GM19455 (cell line): Measurements from ENCODE around the gene HDDC3.

ENCODE experiments used
- ATAC-seq: cut with Tn5 transposase; IDR thresholded peaks from one replicate; pipeline ENCODE4 v1.9.1; 2021; ENCODE audit not compliant: unreplicated experiment

The HDDC3 gene, protein sequence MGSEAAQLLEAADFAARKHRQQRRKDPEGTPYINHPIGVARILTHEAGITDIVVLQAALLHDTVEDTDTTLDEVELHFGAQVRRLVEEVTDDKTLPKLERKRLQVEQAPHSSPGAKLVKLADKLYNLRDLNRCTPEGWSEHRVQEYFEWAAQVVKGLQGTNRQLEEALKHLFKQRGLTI

DNA sequence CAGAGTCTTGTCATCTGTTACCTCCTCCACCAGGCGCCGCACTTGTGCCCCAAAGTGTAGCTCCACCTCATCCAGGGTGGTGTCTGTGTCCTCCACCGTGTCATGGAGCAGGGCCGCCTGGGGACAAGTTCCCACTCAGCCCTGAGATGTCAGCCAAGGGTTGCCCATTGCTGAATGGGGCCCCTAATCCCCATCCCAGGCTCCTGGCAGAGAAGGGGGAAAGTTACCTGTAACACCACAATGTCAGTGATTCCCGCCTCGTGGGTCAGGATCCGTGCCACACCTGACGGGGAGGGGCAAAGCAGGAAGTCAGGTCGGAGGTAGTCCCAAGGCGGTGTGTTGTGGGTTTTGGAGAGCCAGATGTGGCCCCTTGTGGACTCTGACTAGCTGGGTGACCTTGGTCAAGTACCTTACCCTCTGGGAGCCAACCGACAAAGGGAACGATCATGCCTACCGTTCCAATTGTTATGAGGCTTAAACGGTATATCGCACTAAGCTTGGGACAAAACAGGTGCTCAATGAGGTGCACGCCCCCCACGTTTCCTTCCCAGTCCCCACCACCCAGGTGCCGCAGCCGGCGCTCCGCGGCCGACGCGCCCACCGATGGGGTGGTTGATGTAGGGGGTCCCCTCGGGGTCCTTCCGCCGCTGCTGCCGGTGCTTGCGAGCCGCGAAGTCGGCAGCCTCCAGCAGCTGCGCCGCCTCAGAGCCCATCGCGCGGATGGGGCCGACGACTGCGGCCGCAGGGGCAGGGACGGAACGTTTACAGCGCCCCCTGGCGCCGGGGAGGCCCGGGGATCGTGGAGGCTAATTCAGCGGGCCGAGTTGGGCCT lies at the start of gene HDDC3:
Gene HDDC3 (minus strand): TSS at position 722 of the 832 bp plus-strand sequence. CDS start 9 bp downstream, at position 713.
- peak; percentile 43 for ATAC-seq

DNA sequence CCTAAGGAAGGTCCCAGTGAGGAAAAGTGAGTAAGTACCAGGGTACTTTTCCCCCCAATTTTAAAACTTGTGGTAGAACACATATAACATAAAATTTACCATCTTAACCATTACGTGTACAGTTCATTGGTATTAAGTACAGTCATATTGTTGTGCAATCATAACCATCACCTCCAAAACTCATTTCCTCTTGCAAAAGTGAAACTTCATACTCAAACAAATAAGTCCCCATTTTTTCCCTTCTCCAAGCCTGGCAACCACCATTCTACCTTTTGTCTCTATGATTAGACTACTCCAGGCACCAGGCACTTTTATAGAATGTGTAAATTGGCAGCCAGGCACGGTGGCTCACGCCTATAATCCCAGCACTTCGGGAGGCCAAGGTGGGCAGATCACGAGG lies 49.8 kb upstream of the HDDC3 start:
- ATAC-seq = peak; percentile 45

DNA sequence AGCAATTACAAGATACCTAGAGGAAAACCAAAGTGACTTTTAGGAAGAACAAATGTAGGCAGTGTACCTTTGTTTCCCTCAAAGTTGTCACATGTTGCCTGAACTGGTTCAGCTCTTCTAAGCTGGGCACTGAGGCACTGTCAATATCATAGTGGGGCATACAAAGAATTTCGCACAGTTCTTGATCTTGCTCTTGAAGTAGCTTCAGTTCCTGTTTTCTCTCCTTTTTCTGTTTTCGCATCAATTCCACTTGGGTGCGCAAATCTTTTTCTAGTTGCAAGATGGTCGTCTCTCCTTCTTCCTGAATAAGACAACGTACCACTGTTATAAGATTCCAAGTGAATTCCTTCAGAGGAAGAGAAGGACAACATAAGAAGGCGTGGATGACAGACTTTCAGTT lies 49.3 kb upstream of the HDDC3 start:
- peak; percentile 72 for ATAC-seq

DNA sequence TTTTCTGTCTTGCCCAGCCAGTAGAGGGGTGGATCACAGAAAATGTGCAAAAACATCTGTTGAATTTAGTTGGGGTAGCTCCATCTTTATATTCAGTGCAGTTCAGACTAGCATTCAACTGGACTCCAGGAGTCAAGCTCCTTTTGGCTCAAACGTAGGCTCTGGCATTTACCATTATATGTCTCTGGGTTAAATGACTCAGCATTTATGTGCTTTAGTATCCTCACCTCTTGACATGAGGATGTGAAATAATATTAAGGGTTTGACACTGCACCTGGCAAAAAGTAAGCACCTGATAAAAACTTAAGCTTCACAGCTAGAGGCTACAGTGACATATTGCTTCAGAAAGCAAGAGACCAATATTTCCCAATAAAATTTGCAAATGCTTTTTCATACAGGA lies 47.2 kb upstream of the HDDC3 start:
- ATAC-seq = no peak

DNA sequence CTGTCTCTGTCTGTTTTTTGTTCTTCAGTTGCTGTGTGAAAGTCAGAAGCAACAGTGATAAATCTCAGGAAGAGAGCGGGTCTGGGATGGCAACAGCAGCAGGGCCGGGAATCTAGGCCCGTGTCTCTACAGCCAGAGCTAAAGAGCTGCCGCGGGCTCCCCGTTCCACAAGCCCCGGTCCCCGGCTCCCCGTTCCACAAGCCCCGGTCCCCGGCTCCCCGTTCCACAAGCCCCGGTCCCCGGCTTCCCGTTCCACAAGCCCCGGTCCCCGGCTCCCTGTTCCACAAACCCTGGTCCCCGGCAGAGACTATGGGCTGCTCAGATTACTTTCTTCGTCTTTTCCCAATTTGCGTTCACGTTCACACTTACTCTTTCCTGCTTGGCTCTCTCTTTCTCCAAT lies 41.9 kb upstream of the HDDC3 start:
- ATAC-seq = no peak

DNA sequence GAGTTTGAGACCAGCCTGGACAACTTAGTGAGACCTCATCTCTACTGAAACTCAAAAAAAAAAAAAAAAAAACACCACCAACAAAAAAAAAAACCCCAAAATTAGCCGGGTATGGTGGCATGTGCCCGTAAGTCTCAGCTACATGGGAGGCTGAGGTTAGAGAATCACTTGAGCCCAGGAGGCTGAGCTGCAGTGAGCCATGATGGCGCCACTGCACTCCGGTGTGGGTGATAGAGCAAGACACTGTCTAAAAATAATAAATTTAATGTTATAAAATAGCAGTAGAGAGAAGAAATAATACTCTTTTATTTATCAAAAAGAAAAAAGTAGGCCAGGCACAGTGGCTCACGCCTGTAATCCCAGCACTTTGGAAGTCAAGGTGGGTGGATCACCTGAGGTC lies 39.8 kb upstream of the HDDC3 start:
- no peak for ATAC-seq

DNA sequence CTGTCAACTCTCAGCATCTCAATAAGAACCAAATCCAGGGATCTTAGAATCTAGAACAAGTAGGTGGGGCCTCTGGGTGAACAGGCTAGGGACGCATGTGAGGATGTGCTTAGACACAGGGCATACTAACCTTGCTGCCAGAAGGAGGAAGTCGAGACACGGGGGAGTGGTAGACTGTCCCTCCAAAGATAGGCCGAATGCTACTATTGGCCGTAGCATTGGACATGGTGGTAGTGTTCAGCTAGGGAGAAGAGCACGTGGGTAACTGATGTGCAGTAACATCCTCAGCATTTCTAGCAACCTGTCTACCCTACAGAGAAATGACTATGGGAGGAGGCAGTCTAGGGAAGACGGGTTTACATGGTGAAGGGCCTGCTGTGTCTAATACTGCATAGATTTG lies 37.9 kb upstream of the HDDC3 start:
- ATAC-seq = no peak

DNA sequence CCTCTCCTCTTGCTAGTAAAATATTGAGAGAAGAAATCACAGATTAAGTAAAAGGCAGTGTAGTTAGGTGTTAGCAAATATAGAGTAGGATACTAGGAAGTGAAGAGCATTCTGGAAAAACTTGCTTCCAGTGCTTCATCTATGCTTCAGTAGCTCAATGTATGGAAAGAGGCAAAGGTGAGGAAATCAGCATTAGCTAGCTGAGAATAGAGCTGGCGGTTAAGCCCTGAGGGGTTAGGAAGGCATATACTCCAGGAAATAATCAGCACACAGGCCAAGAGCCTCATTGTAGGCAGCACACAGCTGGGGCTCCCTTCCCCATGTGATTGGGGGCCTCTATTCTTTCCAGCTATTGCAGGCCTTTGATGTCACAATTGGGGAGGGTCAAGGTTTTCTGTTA lies 36.1 kb upstream of the HDDC3 start:
- ATAC-seq = no peak

DNA sequence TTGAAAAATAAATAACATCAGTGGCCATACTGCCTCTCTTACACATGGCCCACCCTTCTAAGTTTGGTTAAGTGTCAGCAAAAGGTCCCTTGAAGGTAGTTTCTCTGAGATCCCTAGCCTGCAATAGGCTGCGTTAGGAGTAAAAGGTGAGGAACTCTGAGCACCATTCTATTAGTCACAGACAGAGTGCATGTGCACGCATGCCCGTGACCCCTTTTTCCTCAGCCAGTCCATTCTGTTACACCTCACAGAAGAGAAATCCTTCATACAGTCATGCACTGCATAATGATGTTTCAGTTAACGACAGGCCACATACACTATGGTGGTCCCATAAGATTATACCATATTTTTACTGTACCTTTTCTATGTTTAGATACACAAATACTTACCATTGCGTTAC lies 34.9 kb upstream of the HDDC3 start:
- no peak for ATAC-seq

DNA sequence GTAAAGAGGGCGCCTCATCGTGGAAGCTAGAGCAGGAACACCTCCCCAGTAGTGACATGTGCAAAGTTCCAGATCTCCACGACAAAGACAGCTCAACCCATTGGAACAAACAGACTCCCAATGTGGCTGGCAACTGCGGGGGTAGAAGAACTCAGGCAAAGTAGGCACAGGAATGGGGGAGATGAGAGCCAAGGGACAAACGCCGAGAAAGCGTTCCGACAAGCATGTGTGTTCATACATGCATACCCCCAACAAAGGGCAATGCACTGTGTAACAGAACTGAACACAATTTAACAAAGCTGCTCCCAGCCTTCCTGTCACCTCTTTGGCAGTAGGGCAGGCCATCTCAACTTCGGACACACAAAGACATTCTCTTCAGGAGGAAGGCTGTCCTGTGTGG lies 33.9 kb upstream of the HDDC3 start:
- no peak for ATAC-seq

DNA sequence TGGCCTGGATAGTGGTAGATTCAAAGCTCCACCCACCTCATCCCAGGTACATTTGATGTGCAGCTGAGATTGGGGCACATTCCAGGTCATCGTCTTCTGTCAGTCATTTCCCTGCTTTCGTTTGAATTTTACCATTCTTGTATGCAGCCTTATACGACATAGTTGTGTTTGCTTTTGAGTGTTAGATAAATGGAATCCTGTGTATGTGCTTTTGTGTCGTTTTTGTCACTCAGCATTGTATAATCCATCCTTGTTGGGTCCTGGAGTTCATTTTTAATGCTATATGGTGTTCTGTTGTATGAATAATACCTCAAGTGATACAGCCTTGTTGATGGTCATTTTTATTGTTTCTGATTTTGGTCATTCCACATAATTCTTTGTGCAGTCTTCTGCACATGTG lies 29.7 kb upstream of the HDDC3 start:
- ATAC-seq = no peak

DNA sequence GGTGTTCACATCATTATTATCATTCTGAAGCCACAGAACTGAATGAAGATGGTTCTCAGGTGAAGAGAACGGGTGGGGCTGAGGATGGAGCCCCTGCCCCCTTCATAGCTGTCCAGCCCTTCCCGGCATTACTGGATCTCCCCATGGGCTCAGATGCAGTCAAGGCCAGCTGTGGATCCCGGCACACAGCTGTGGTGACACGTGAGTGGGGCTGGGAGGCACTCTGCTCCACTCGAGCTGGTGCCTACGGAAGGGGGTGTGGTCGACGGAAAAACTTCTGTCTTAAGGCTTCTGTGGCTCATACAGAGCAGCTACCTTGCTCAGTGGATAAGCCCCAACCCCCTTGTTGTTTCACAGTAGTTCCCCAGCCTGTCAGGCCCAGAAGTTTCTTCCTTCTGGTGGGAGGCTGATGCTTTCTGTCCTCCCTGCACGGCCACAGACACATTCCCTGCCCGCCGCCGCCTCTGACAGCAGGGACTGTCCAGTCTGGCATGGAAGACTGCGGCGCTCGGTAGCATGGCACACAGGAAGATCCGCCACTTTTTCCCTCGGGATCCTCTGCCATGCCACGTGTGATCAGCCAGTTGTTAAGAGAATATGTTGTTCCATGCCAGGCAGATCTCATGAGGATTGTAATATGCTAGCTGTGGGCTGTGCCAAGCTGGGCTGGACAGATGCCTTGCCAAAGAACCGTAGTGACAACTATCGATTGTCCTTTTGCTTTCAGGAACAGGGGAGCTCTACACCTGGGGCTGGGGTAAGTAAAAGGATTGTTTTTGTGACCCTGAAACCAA lies 28.1 kb upstream of the HDDC3 start:
- no peak for ATAC-seq

DNA sequence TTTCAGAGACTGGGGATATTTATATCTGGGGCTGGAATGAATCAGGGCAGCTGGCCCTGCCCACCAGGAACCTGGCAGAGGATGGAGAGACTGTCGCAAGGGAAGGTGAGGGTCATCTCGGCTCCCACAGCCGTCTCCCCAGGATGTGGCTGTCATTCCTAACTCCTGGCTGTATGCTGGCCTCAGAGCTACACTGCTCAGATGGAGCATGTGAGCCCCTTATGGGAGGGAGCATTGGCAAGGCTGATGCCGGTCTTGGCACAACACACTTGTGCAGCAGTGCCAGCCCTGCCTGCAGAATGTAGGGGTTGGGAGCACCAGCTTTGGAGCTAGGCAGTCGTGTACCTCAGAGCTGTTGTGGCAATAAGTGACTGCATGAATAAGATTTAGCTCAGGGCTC lies 27.5 kb upstream of the HDDC3 start:
- no peak for ATAC-seq

DNA sequence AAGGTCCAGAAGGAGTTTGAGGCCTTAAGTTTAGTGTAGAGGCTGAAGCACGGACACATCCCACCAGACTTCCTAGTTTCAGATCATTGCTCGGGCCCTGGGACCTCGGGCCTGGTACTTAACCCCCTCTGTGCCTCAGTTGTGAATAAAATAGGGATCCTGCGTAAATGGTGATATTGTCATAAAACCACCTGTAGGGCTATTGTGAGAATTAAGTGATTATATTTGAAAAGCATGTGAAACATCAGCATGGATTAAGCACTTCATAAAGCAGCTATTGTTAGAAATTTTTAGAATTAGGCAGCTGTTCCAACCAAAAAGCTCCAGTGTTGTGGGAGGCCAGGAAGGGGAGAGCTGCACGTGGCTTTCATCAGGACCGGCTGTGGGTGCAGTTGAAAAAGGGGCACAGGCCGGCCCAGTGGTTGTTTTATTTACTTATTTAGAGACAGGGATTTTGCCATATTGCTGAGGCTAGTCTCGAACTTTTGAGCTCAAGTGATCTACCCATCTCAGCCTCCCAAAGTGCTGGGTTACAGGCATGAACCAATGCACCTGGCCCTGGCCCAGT lies 26.8 kb upstream of the HDDC3 start:
- no peak for ATAC-seq

DNA sequence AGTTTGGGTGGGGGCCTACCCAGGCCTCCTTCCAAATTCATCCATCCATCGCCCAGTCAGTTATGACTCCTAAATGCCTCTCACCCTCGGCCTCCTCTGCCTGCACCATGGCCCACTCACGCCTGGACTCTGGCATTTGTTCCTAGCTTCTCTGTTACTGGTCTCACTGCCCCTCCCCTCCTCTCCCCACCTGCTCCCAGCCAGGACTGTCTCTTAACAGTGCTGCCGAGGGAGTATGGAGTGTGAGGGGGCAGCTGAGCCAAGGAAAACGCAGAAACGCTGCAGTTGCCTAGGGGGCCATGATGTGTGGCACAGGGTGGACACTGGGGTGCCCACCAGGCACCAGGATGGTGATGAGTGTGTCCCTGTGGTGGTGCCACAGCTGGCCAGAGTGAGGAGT lies 25.4 kb upstream of the HDDC3 start:
- no peak for ATAC-seq

DNA sequence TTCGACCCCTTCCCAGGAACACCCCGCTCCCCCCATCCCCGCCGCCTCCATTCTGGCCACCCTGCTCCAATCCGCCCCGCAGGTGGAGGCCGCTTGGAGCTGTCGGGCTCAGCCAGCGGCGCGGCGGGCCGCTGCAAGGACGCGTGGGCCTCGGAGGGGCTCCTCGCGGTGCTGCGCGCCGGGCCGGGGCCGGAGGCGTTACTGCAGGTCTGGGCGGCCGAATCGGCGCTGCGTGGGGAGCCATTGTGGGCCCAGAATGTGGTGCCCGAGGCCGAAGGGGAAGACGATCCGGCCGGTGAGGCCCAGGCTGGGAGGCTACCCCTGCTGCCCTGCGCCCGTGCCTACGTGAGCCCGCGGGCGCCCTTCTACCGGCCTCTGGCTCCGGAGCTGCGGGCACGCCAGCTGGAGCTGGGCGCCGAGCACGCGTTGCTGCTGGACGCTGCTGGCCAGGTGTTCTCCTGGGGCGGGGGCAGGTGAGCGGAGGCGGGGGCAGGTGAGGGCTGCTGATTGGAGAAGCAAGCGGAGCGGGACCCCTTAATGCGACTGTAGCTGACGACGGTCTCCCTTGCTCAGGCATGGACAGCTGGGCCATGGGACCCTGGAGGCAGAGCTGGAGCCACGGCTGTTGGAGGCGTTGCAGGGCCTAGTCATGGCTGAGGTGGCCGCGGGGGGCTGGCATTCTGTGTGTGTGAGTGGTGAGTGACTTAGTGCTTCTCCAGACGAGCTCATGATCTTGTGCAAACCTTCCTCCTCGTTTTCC lies 24.9 kb upstream of the HDDC3 start:
- no peak for ATAC-seq

DNA sequence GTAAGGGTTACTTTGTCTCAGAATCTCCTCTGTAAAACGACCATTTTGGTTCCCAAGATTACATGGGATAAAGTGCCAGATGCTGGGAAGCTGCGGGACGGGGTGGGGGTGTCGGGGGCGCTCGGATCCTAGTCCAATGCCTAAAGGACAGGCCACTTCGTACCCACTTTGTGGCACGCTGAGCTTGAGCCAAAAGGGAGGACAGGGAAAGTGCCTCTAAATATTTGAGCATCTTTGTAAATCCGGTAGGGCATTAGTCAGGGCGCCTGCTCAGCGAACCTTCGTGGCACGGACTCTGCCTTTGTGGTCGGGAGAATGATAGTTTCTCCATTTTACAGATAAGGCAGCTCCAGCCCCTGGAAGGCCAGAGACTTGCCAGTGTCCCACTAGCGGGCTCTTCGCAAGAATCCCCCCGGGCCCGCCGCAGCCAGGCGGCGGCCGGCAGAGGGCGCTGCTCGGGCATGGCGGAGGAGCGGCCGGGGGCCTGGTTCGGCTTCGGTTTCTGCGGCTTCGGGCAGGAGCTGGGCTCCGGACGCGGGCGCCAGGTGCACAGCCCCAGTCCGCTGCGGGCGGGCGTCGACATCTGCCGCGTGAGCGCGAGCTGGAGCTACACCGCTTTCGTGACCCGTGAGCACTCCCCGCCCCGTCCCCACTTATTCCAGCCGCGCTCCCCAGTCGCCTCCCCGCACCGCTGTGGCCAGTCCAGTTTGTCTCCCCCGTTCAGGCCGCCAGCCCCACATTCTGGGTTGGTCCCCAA lies 24.1 kb upstream of the HDDC3 start:
- no peak for ATAC-seq

DNA sequence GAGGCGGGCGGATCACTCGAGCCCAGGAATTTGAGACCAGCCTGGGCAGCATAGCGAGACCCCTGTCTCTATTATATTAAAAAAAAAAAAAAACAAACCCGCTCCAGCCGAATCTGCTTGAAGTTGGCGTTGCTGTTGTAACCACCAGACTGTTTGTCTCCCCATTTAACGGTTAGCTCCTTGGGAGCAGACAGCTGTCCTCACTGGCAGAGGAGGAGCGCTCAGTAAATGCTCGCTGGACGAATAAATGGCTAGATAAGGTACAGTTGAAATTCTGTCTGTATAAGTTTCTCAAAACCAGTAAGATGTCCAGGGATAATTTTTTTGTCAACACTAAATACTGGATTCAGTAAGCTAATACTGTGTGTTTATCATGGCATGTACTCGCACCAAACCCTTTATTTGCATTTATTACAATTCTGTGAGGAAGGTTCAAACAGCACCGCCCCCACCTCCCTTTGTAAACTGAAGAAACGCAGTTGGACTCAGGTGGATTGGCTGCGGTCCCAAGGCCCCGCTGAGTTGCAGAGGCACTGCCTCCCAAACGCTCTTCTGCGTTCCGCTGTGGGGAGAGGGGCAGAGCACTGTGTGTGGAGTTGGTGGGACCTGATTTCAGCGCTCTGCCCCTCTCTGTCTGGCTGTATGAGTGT lies 23.4 kb upstream of the HDDC3 start:
- no peak for ATAC-seq

DNA sequence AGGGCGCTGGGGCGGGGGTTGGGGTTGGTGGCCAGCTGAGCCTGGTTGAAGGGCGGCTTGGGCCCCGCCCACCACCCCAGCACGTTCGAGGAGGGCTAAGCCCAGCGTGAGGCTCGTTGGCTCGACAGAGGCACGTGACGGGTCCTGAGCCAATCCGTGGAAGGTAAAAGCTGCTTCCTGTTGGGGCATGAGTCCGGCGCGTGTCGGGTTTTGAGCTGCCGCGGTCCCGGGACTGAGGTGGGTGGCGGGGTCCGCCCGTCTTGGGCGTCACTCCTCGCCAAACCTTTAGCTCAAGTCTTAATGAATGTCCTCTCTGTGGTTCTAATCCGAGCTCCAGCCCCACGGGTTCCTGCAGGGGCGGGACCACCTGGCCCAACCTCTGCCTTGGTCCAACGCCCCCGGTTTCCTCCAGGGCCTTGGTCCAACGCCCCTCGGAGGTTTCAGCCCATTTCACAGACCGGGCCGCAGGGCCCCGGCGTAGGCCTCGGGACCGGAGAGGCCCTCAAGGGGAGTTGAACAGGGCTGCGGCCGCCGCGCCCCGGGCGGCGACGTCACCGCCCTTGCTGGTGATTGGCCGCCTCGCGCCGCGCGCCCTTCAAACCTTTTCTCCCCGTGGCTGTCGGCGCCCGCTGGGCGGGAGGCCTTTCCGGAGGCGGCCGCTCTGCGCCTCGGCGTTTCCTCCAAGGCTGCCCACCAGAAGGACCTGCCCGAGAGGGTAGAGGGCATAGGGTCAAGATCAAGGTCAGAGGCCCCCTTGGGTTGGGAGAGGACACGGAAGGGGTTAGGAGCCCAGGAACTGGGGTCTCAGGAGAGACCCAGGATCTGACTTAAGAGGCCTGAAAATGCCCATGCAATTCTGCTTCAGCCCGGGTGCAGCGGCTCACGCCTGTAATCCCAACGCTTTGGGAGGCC lies 22.6 kb upstream of the HDDC3 start, which contains the start of gene RCCD1:
Gene RCCD1 (plus strand): TSS at position 173 of the 912 bp plus-strand sequence. CDS start 1,851 bp downstream, outside the sequence.
- peak; percentile 91 for ATAC-seq
